ENCODE results near the gene FIG4.
A peak's percentile ranks its signal among the peaks of the same experiment; 100 is the strongest.
"Not testable (repeated sequence)": the region's sequence is repeated elsewhere in the genome, so short reads cannot be mapped to it uniquely, and the experiment has no call there.

FIG4 gene

GRCh38 chr6:109690737-109691621 lies at the start of gene FIG4, which contains the start of gene AK9:
FIG4 (plus strand) TSS chr6:109691296; CDS start chr6:109691436, 140 bp downstream.
AK9 (minus strand) TSS chr6:109691202; CDS start chr6:109675745, 15,457 bp downstream.
- DNase-seq (ENCODE audit: low read depth in 2 of 2), result peak; percentile 79 to 89

- no peak for DNase-seq (ENCODE audit: low read depth in 2 of 2)
Observed at GRCh38 chr6:109644131-109644530, 47.0 kb upstream of the FIG4 start.

- DNase-seq (ENCODE audit: low read depth in 2 of 2), result no peak
Observed at GRCh38 chr6:109653264-109653663, 37.8 kb upstream of the FIG4 start.

- DNase-seq (ENCODE audit: low read depth in 2 of 2), result no peak
Observed at GRCh38 chr6:109655761-109656262, 35.3 kb upstream of the FIG4 start.

- no peak for DNase-seq (ENCODE audit: low read depth in 2 of 2)
Observed at GRCh38 chr6:109660526-109661320, 30.4 kb upstream of the FIG4 start.

GRCh38 chr6:109662192-109662591 lies 28.9 kb upstream of the FIG4 start:
- no peak for DNase-seq (ENCODE audit: low read depth in 2 of 2)

GRCh38 chr6:109669811-109670210 lies 21.3 kb upstream of the FIG4 start:
- no peak for DNase-seq (ENCODE audit: low read depth in 2 of 2)

GRCh38 chr6:109671733-109672132 lies 19.4 kb upstream of the FIG4 start:
- no peak for DNase-seq (ENCODE audit: low read depth in 2 of 2)

GRCh38 chr6:109672175-109672574 lies 18.9 kb upstream of the FIG4 start:
- DNase-seq (ENCODE audit: low read depth in 2 of 2), result no peak

- no peak for DNase-seq (ENCODE audit: low read depth in 2 of 2)
Observed at GRCh38 chr6:109672839-109673238, 18.3 kb upstream of the FIG4 start.

- no peak for DNase-seq (ENCODE audit: low read depth in 2 of 2)
Observed at GRCh38 chr6:109676724-109677123, 14.4 kb upstream of the FIG4 start.

- no peak for DNase-seq (ENCODE audit: low read depth in 2 of 2)
Observed at GRCh38 chr6:109678240-109678639, 12.9 kb upstream of the FIG4 start.

GRCh38 chr6:109678661-109679505 lies 12.2 kb upstream of the FIG4 start:
- not testable (repeated sequence) for DNase-seq (ENCODE audit: low read depth in 2 of 2)

- no peak for DNase-seq (ENCODE audit: low read depth in 2 of 2)
Observed at GRCh38 chr6:109686566-109687265, 4.4 kb upstream of the FIG4 start.

GRCh38 chr6:109687271-109687761 lies 3.8 kb upstream of the FIG4 start:
- no peak for DNase-seq (ENCODE audit: low read depth in 2 of 2)

GRCh38 chr6:109690373-109690736 lies 741 bp upstream of the FIG4 start:
- peak; percentile 47 to 53 for DNase-seq (ENCODE audit: low read depth in 2 of 2)

GRCh38 chr6:109693111-109693510 lies 2.0 kb downstream of the FIG4 start:
- no peak for DNase-seq (ENCODE audit: low read depth in 2 of 2)

- no peak for DNase-seq (ENCODE audit: low read depth in 2 of 2)
Observed at GRCh38 chr6:109695468-109695867, 4.4 kb downstream of the FIG4 start.

GRCh38 chr6:109696355-109696754 lies 5.3 kb downstream of the FIG4 start:
- no peak for DNase-seq (ENCODE audit: low read depth in 2 of 2)

- no peak for DNase-seq (ENCODE audit: low read depth in 2 of 2)
Observed at GRCh38 chr6:109701221-109701620, 10.1 kb downstream of the FIG4 start.

- no peak for DNase-seq (ENCODE audit: low read depth in 2 of 2)
Observed at GRCh38 chr6:109701774-109702173, 10.7 kb downstream of the FIG4 start.
